Measurements from ENCODE around the gene LGR4. TPM values are rescaled to one million over a fixed set of nuclear protein-coding genes. Genes with fewer than 3 reads are reported as not detected.

LGR4 gene
- total RNA-seq, 1 donor from 2014 or later: 51.5 TPM

DNA sequence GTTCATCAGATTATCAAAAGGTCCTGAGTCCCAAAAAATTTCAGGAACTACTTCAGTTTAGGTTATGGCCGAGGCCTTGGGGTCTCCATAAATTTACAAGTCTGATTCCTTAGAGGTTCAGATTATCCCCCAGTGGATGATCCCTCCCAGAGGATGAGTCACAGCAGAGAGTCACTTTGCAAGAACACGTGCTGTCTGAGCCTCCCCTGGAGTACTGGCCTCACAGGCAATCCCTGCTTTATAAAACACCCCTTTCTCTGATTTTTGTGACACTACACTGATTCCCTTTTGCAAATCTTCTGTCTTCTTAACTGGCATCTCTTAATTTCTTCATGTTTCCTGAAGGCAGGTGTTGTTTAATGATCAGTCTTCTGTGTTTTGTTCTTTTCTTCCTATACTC, 154.8 kb downstream of the LGR4 start:
- TF ChIP-seq CTCF (conservative IDR thresholded peaks at IDR 0.05): no peak
- H3K27me3 Mint-ChIP-seq (ENCODE audit: low read depth): no peaks in the 10 kb centered on the region
- H3K4me3 Mint-ChIP-seq: no peak overlapping the region
- no peak overlapping the region for H3K27ac Mint-ChIP-seq (ENCODE audit: unreplicated experiment)
- H3K36me3 Mint-ChIP-seq (ENCODE audit: low read depth): peaks cover 19% of the 10 kb centered on the region
- H3K9me3 Mint-ChIP-seq: peaks cover 3% of the 10 kb centered on the region
- no peaks in the 10 kb centered on the region for H3K4me1 Mint-ChIP-seq
- DNase-seq (ENCODE audit: low read depth, low spot score): no peak

Small RNA genes lying within 50 kb of the gene (microRNA-seq; reads per million reads assigned to microRNA genes)
- gene MIR8087: not detected

Other genes with a start within 250 kb of the LGR4 start
- gene CCDC34, start 109.6 kb downstream of the LGR4 start, total RNA-seq: 38.6 and 39.4 TPM in 2 replicates
- gene LIN7C, start 34.0 kb upstream of the LGR4 start, total RNA-seq: 33.2 and 34.0 TPM in 2 replicates
- gene BDNF, start 227.7 kb upstream of the LGR4 start, total RNA-seq: 0.07 and 0.20 TPM in 2 replicates